ENCODE data around the gene IL11RA. TPM values are rescaled to one million over a fixed set of nuclear protein-coding genes. Genes with fewer than 3 reads are reported as not detected.
A peak's percentile ranks its signal among the peaks of the same experiment; 100 is the strongest.

IL11RA gene
- total and polyA plus RNA-seq, 2 donors (not counting 3 experiments of a cell fraction or from before 2014, with no cell fraction given) = 15.3 to 18.6 TPM

DNA sequence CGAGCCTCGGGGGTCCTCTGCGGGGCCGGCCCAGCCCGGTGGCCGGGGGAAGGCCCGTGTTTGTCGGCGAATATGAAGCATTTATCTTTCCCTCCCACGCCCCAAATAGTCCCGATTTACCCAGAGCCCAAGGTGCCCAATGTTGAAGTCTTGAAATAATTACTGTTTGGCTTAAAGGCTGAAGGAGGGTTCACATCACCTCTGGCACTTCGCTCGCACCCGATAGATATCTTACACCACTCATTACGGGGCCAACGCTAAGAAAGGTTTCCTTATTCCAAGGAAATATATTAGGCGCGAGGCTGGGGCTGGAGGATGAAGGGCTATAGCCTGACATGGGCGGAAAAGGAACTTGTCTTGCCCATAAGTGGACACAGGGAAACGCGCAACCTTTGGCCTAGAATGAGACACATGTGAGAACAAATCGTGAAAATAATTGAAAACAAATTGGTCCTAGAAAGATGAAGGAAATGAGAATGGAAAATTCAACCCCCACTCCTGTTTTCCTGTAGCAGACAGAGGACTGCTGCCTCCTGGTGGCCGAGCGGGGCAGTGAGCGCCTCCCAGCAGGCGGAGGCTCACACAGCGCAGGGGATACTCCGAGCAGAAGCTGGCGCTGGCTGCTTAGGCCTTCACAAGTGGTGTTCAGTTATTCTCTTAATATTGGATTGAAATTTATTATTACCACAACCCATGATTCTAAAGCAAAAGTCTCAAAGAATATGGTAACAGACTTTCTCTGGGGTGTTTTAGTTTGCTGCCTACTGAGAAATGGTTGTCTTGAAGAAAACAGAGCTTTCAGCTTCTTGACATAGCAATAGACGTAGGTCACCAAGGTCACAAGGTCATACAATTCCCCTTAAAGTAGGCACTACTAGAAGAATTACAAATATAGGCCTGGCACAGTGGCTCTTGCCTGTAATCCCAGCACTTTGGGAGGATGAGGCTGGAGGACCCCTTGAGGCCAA is 50.1 kb downstream of the IL11RA start:
- Histone ChIP-seq H2AFZ (ENCODE audit: low read depth, low read length) (peak overlapping the region; percentile 90), H3K9me3 (replicated peaks; ENCODE audit: control insufficient read depth, insufficient read depth, low read length) (no peaks in the 10 kb centered on the region), H3K4me2 (ENCODE audit: insufficient read depth, low read length) (peak overlapping the region; percentile 87), H4K20me1 (replicated peaks; ENCODE audit: control insufficient read depth, extremely low read depth, insufficient read depth, low read length) (no peaks in the 10 kb centered on the region), H3K27me3 (ENCODE audit: control insufficient read depth in 2 of 2, insufficient read depth in 2 of 2, low read length in 2 of 2) (peaks cover 18 to 30% of the 10 kb centered on the region in 2 experiments), H3K79me2 (ENCODE audit: control insufficient read depth, insufficient read depth, low read length) (no peaks in the 10 kb centered on the region), H3K9ac (replicated peaks; ENCODE audit: extremely low read depth, insufficient read depth, low read length) (peak overlapping the region; percentile 8), H3K9me1 (replicated peaks; ENCODE audit: control insufficient read depth, extremely low read depth, insufficient read depth, low read length) (no peaks in the 10 kb centered on the region), H3K4me1 (ENCODE audit: control insufficient read depth, extremely low read depth, insufficient read depth, low read length) (peaks cover 4% of the 10 kb centered on the region), H3K4me3 (replicated peaks in 1 of 3; ENCODE audit: insufficient read depth in 1 of 3, low read depth in 1 of 3, low read length in 3 of 3) (peak overlapping the region; percentile 46 to 73 (median 66)), H3K36me3 (ENCODE audit: control insufficient read depth in 2 of 2, extremely low read depth in 1 of 2, insufficient read depth in 2 of 2, low read length in 2 of 2) (no peaks in the 10 kb centered on the region), H3K27ac (ENCODE audit: insufficient read depth, low read depth, low read length) (no peak overlapping the region)
- peak; percentile 84 for DNase-seq (ENCODE audit: low read depth, low spot score)
- no peak for TF ChIP-seq POLR2A (IDR thresholded peaks at IDR 0.05; ENCODE audit: low read depth, low read length)
- TF ChIP-seq, protein P1, sequence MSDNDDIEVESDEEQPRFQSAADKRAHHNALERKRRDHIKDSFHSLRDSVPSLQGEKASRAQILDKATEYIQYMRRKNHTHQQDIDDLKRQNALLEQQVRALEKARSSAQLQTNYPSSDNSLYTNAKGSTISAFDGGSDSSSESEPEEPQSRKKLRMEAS (IDR thresholded peaks at IDR 0.05; ENCODE audit: insufficient read depth, insufficient read length) = no peak
- TF ChIP-seq, protein P2, sequence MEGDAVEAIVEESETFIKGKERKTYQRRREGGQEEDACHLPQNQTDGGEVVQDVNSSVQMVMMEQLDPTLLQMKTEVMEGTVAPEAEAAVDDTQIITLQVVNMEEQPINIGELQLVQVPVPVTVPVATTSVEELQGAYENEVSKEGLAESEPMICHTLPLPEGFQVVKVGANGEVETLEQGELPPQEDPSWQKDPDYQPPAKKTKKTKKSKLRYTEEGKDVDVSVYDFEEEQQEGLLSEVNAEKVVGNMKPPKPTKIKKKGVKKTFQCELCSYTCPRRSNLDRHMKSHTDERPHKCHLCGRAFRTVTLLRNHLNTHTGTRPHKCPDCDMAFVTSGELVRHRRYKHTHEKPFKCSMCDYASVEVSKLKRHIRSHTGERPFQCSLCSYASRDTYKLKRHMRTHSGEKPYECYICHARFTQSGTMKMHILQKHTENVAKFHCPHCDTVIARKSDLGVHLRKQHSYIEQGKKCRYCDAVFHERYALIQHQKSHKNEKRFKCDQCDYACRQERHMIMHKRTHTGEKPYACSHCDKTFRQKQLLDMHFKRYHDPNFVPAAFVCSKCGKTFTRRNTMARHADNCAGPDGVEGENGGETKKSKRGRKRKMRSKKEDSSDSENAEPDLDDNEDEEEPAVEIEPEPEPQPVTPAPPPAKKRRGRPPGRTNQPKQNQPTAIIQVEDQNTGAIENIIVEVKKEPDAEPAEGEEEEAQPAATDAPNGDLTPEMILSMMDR (IDR thresholded peaks at IDR 0.05; ENCODE audit: extremely low read depth in 1 of 2, insufficient read depth in 1 of 2, low read depth in 1 of 2, low read length in 2 of 2) = peak; percentile 97 to 99
- POLR2A ChIA-PET = no interaction called here
- intact Hi-C loops (cut with micrococcal nuclease) (loop anchor here (1.0 kb wide), 1 partner anchor 27 kb away; no protein-coding TSS in a partner anchor), dilution Hi-C loops (cut with MboI; ENCODE audit: extremely low pct_ligation_motif_present, low sequenced_read_pairs) (no loop called here)
- CTCF ChIA-PET = interaction anchor here (0.5 to 3.7 kb wide), 54 partner anchors 9 to 645 kb away, joined by 3 to 92 read pairs (median 4); partner anchors contain the start of genes CCL19, CCL27, DCTN3 and GALT
- no TSS peak for BruUV-seq (replicated peaks)
- FAIRE-seq = peak; percentile 70

DNA sequence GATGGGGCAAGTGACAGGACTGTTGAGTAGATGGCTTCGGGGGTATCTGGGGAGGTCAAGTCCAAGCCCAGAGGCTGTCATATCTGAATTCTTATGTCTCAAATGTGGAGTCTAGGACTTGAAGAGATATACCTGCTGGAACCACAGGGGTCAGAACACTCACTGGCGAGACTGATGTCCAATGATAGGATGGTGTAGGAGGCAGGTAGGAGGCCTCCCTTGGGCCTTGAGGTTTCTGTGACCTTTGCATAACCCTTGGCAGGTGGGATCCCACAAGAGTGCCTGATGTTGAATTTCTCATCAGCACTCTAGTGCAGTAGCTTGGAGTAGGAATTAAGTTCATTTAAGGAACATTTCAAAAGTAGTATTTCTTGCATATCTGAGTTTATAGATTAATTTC is 55.1 kb downstream of the IL11RA start:
- DNase-seq (ENCODE audit: low read depth, low spot score) (no peak), FAIRE-seq (no peak)
- H3K36me3 ChIP-seq (ENCODE audit: control insufficient read depth in 2 of 2, extremely low read depth in 1 of 2, insufficient read depth in 2 of 2, low read length in 2 of 2) = no peaks in the 10 kb centered on the region
- no peaks in the 10 kb centered on the region for H3K9me3 ChIP-seq (replicated peaks; ENCODE audit: control insufficient read depth, insufficient read depth, low read length)
- CTCF ChIA-PET = no interaction called here
- H3K27me3 ChIP-seq (ENCODE audit: control insufficient read depth in 2 of 2, insufficient read depth in 2 of 2, low read length in 2 of 2) = peaks cover 2 to 6% of the 10 kb centered on the region in 2 experiments
- H3K27ac ChIP-seq (ENCODE audit: insufficient read depth, low read depth, low read length) = no peak overlapping the region
- intact Hi-C loops (cut with micrococcal nuclease) (no loop called here), dilution Hi-C loops (cut with MboI; ENCODE audit: extremely low pct_ligation_motif_present, low sequenced_read_pairs) (no loop called here)
- H2AFZ ChIP-seq (ENCODE audit: low read depth, low read length) = no peak overlapping the region
- POLR2A ChIA-PET = no interaction called here
- H3K4me3 ChIP-seq (replicated peaks in 1 of 3; ENCODE audit: insufficient read depth in 1 of 3, low read depth in 1 of 3, low read length in 3 of 3) = no peak overlapping the region
- no peaks in the 10 kb centered on the region for H3K9me1 ChIP-seq (replicated peaks; ENCODE audit: control insufficient read depth, extremely low read depth, insufficient read depth, low read length)
- no peak overlapping the region for H3K4me2 ChIP-seq (ENCODE audit: insufficient read depth, low read length)
- H3K9ac ChIP-seq (replicated peaks; ENCODE audit: extremely low read depth, insufficient read depth, low read length) = no peak overlapping the region
- no peaks in the 10 kb centered on the region for H3K4me1 ChIP-seq (ENCODE audit: control insufficient read depth, extremely low read depth, insufficient read depth, low read length)
- no peaks in the 10 kb centered on the region for H3K79me2 ChIP-seq (ENCODE audit: control insufficient read depth, insufficient read depth, low read length)
- TF ChIP-seq POLR2A (IDR thresholded peaks at IDR 0.05; ENCODE audit: low read depth, low read length) (no peak), JUN (IDR thresholded peaks at IDR 0.05; ENCODE audit: borderline replicate concordance, insufficient read depth, insufficient read length, low read depth) (no peak), GATA2 (IDR thresholded peaks at IDR 0.05; ENCODE audit: insufficient read depth, insufficient read length, low read depth, low read length) (no peak), FOS (IDR thresholded peaks at IDR 0.05; ENCODE audit: borderline replicate concordance, insufficient read depth, low read length) (no peak), POLR2AphosphoS5 (IDR thresholded peaks at IDR 0.05; ENCODE audit: insufficient read depth, low read depth, low read length) (no peak), MYC (IDR thresholded peaks at IDR 0.05; ENCODE audit: low read depth, low read length) (no peak), EZH2 (IDR thresholded peaks at IDR 0.05; ENCODE audit: borderline replicate concordance, low read depth, low read length, severe bottlenecking) (no peak)
- TF ChIP-seq, protein P1 (IDR thresholded peaks at IDR 0.05; ENCODE audit: insufficient read depth, insufficient read length) = no peak
- TF ChIP-seq, protein P2 (IDR thresholded peaks at IDR 0.05; ENCODE audit: extremely low read depth in 1 of 2, insufficient read depth in 1 of 2, low read depth in 1 of 2, low read length in 2 of 2) = no peak
- no TSS peak for BruUV-seq (replicated peaks)
- no peaks in the 10 kb centered on the region for H4K20me1 ChIP-seq (replicated peaks; ENCODE audit: control insufficient read depth, extremely low read depth, insufficient read depth, low read length)
